Measurements from ENCODE around the gene L3HYPDH. TPM values are rescaled to one million over a fixed set of nuclear protein-coding genes. Genes with fewer than 3 reads are reported as not detected.

The L3HYPDH gene
- total RNA-seq, 2 experiments from 2014 or later: 12.3 to 14.6 TPM

GRCh38 chr14:59460378-59460777, 23.8 kb downstream of the L3HYPDH start:
- POLR2A ChIA-PET: no interaction called here
- Mint-ChIP-seq H3K27ac (no peak overlapping the region), H3K36me3 (ENCODE audit: low read depth) (peaks cover 23% of the 10 kb centered on the region), H3K4me1 (ENCODE audit: low read depth) (peaks cover 8% of the 10 kb centered on the region), H3K4me3 (no peak overlapping the region), H3K27me3 (peaks cover 7% of the 10 kb centered on the region), H3K9me3 (no peaks in the 10 kb centered on the region)
- CTCF ChIA-PET: no interaction called here
- DNase-seq (no peak), ATAC-seq (no peak)
- intact Hi-C loops (cut with micrococcal nuclease): no loop called here
- no peak for TF ChIP-seq CTCF (IDR thresholded peaks at IDR 0.05)

GRCh38 chr14:59458486-59458885, 25.7 kb downstream of the L3HYPDH start:
- Mint-ChIP-seq H3K27ac (no peak overlapping the region), H3K4me3 (no peak overlapping the region), H3K4me1 (ENCODE audit: low read depth) (no peaks in the 10 kb centered on the region), H3K9me3 (no peaks in the 10 kb centered on the region), H3K27me3 (peaks cover 7% of the 10 kb centered on the region), H3K36me3 (ENCODE audit: low read depth) (peaks cover 25% of the 10 kb centered on the region)
- TF ChIP-seq CTCF (IDR thresholded peaks at IDR 0.05): no peak
- intact Hi-C loops (cut with micrococcal nuclease): no loop called here
- ATAC-seq (no peak), DNase-seq (no peak)
- POLR2A ChIA-PET: interaction anchor here (1.4 kb wide), 1 partner anchor 25 kb away, joined by 3 read pairs; the partner anchor contains the start of genes JKAMP and L3HYPDH
- CTCF ChIA-PET: no interaction called here

- H3K4me1 Mint-ChIP-seq (ENCODE audit: low read depth): no peaks in the 10 kb centered on the region
- no peaks in the 10 kb centered on the region for H3K9me3 Mint-ChIP-seq
- no peak overlapping the region for H3K27ac Mint-ChIP-seq
- ATAC-seq (no peak), DNase-seq (no peak)
- ChIA-PET CTCF (no interaction called here), POLR2A (no interaction called here)
- intact Hi-C loops (cut with micrococcal nuclease): no loop called here
- H3K4me3 Mint-ChIP-seq: no peak overlapping the region
- peaks cover 20% of the 10 kb centered on the region for H3K36me3 Mint-ChIP-seq (ENCODE audit: low read depth)
- no peaks in the 10 kb centered on the region for H3K27me3 Mint-ChIP-seq
- no peak for TF ChIP-seq CTCF (IDR thresholded peaks at IDR 0.05)
These were observed 28.8 kb downstream of the L3HYPDH start for GRCh38 chr14:59455411-59455810.

- Mint-ChIP-seq H3K36me3 (ENCODE audit: low read depth) (peaks cover 20% of the 10 kb centered on the region), H3K9me3 (no peaks in the 10 kb centered on the region), H3K4me3 (no peak overlapping the region), H3K27me3 (no peaks in the 10 kb centered on the region), H3K4me1 (ENCODE audit: low read depth) (no peaks in the 10 kb centered on the region), H3K27ac (no peak overlapping the region)
- intact Hi-C loops (cut with micrococcal nuclease): no loop called here
- no peak for DNase-seq
- CTCF ChIA-PET: no interaction called here
- POLR2A ChIA-PET: no interaction called here
- TF ChIP-seq CTCF (IDR thresholded peaks at IDR 0.05): no peak
- ATAC-seq: no peak
These were observed 30.1 kb downstream of the L3HYPDH start for GRCh38 chr14:59454139-59454538.

GRCh38 chr14:59451849-59452248, 32.4 kb downstream of the L3HYPDH start:
- POLR2A ChIA-PET: no interaction called here
- Mint-ChIP-seq H3K36me3 (ENCODE audit: low read depth) (peaks cover 10% of the 10 kb centered on the region), H3K27ac (no peak overlapping the region), H3K4me3 (no peak overlapping the region), H3K9me3 (no peaks in the 10 kb centered on the region), H3K4me1 (ENCODE audit: low read depth) (no peaks in the 10 kb centered on the region), H3K27me3 (no peaks in the 10 kb centered on the region)
- ATAC-seq (no peak), DNase-seq (no peak)
- no peak for TF ChIP-seq CTCF (IDR thresholded peaks at IDR 0.05)
- CTCF ChIA-PET: interaction anchor here (1.1 kb wide), 1 partner anchor 134 kb away, joined by 3 read pairs; no protein-coding TSS in a partner anchor
- intact Hi-C loops (cut with micrococcal nuclease): no loop called here

Measured in activated CD8-positive, alpha-beta T cell treated with anti-CD3 and anti-CD28 coated beads for 36 hours (primary cell).